ENCODE results near the gene CRADD. TPM values are rescaled to one million over a fixed set of nuclear protein-coding genes. Genes with fewer than 3 reads are reported as not detected.

CRADD gene
- total RNA-seq, 1 experiment from 2014 or later, result 7.6 TPM

GRCh38 chr12:93841671-93842070 lies 164.5 kb downstream of the CRADD start:
- no peaks in the 10 kb centered on the region for H3K4me1 ChIP-seq
- no peaks in the 10 kb centered on the region for H3K36me3 ChIP-seq
- no peaks in the 10 kb centered on the region for H3K27me3 ChIP-seq
- no peak for DNase-seq
- H3K9me3 ChIP-seq (replicated peaks), result no peaks in the 10 kb centered on the region
- no peak overlapping the region for H3K27ac ChIP-seq
- no peak overlapping the region for H3K4me3 ChIP-seq

DNA sequence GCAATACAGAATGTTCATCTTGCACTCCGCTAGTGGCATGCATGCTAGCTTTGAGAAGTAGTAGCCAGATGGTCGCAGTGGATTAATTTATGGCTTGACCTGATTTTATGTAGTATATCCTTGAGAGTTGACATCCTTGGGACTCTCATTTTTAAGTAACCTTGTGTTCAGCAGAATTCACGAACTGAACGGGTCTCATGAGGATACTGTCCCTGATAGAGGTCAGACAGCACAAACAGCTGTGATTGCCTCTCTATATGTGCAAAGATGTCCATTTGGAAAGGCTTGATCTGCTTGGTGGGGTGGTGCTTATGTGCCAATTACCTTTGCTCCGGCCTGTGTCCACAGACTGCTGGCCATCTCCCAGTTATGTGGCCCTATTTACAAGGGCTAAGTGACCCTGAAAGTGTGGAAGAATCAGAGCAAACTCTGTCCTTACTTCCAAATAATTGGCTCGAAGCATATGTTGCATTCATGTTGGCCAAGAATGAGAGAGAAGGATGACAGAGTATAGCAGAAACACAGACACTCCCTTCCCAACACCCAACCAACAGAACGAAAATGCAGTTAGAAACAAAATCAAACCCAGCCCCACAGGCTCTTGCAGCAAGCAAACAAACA lies 167.1 kb downstream of the CRADD start:
- H3K9me3 ChIP-seq (replicated peaks), result no peaks in the 10 kb centered on the region
- no peak for DNase-seq
- no peaks in the 10 kb centered on the region for H3K27me3 ChIP-seq
- H3K36me3 ChIP-seq, result no peaks in the 10 kb centered on the region
- H3K4me3 ChIP-seq, result no peak overlapping the region
- H3K27ac ChIP-seq, result no peak overlapping the region
- H3K4me1 ChIP-seq, result no peaks in the 10 kb centered on the region

DNA sequence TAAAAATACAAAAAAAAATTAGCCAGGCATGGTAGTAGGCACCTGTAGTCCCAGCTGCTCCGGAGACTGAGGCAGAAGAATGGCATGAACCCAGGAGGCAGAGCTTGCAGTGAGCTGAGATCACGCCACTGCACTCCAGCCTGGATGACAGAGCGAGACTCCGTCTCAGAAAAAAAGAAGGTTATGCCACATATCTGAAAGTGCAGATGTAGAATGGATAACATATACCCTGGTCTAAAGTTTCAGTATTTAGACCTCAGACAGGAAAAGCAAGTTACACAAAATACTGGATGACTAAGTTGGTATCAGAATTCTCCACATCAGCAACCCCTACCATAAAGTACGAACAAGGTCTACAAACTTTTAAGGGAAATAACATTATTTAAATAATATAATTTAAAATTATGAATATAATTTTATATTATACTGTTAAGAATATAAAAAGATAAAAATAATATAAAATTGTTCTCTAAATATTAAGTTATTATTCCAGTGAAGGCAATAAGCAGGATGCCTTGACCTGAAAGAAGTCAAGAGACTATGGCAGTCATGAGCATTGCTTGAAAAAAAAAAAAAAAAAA lies 169.9 kb downstream of the CRADD start:
- H3K4me3 ChIP-seq, result no peak overlapping the region
- DNase-seq, result no peak
- H3K4me1 ChIP-seq, result no peaks in the 10 kb centered on the region
- H3K9me3 ChIP-seq (replicated peaks), result no peaks in the 10 kb centered on the region
- H3K36me3 ChIP-seq, result no peaks in the 10 kb centered on the region
- no peaks in the 10 kb centered on the region for H3K27me3 ChIP-seq
- H3K27ac ChIP-seq, result no peak overlapping the region

DNA sequence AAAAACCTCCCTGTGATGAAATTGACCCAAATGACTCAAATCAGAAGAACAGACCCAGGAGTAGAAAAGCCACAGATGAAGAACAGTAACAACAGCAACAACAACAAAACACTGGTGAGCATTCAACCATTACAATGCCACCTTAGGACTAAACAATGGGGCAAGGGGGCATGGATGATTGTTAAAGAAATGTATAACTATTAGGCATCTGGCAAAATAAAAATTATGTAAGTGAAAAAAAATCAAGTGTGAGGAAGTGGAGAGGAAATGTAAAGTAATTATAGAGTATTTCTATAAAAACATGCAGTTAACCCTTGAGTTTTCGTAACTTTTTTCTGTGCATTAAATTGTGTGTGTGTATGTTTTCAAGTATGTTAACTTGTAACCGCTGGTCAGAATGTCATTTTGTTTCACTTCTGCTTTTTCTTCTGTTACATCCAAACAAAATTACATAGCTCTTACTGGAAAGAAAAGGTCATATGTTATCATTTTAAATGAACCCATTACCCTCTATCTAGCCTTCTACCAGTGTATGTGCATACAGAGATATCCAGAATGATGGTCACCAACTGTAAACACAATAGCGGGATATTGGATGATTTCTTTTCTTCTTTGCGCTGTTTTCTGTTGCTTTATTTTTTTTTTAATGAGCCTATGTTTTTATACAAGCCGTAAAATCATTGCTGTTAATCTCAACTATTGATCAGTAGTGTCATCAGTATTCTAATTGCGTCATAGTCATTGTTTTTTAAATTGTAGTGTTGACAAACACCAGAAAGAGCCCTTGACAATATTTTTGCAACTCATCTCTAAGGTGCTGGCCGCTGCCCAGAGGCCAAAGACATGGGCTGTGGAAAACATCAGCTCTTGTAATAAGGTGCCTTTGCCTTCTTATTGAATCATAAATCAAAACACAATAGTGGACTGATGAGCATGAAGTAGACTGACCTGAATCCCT lies 170.6 kb downstream of the CRADD start:
- no peak for DNase-seq
- Histone ChIP-seq H3K27ac (no peak overlapping the region), H3K36me3 (no peaks in the 10 kb centered on the region), H3K4me1 (no peaks in the 10 kb centered on the region), H3K27me3 (no peaks in the 10 kb centered on the region), H3K9me3 (replicated peaks) (no peaks in the 10 kb centered on the region), H3K4me3 (no peak overlapping the region)

DNA sequence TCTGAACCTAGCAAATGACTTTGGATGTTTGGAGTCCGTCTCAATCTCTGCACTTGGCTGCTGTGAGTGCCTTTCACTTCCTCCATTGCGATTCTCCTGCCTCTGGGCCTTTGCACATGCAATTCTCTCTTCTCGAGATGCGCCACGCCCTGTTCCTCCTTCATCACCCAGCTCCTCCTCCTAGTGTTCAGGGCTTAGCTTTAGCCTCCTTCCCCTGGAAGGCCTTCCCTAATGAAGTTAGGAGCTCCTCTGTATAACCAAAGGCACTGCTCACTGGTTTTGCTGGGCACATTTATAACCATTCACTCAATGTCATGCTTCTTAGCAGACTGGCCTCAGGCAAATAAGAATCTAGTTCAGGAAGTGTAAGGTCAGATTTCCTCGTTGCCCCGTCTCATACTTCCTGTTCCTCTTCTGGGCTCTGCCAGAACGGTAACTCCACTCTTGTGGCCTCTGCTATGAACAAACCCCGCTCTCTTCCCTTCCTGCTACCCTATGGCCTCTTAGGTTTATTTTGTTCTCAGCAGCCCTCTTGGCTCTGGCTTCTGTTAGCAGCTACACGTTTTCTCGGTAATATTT lies 171.4 kb downstream of the CRADD start:
- Histone ChIP-seq H3K36me3 (no peaks in the 10 kb centered on the region), H3K9me3 (replicated peaks) (no peaks in the 10 kb centered on the region), H3K4me1 (no peaks in the 10 kb centered on the region), H3K4me3 (no peak overlapping the region), H3K27ac (no peak overlapping the region), H3K27me3 (no peaks in the 10 kb centered on the region)
- peak in 1 of 2 experiments; percentile 47 for DNase-seq

- DNase-seq, result no peak
- no peaks in the 10 kb centered on the region for H3K9me3 ChIP-seq (replicated peaks)
- no peak overlapping the region for H3K27ac ChIP-seq
- H3K4me3 ChIP-seq, result no peak overlapping the region
- no peaks in the 10 kb centered on the region for H3K36me3 ChIP-seq
- H3K4me1 ChIP-seq, result no peaks in the 10 kb centered on the region
- no peaks in the 10 kb centered on the region for H3K27me3 ChIP-seq
Measured at GRCh38 chr12:93849946-93850345, 172.8 kb downstream of the CRADD start.

- H3K36me3 ChIP-seq, result no peaks in the 10 kb centered on the region
- no peak for DNase-seq
- H3K27me3 ChIP-seq, result no peaks in the 10 kb centered on the region
- H3K9me3 ChIP-seq (replicated peaks), result no peaks in the 10 kb centered on the region
- H3K4me1 ChIP-seq, result no peaks in the 10 kb centered on the region
- no peak overlapping the region for H3K27ac ChIP-seq
- H3K4me3 ChIP-seq, result no peak overlapping the region
Measured at GRCh38 chr12:93850481-93851256, 173.5 kb downstream of the CRADD start.

- Histone ChIP-seq H3K4me1 (no peaks in the 10 kb centered on the region), H3K36me3 (no peaks in the 10 kb centered on the region)
- no peak for DNase-seq
Measured at GRCh38 chr12:93851257-93851671, 174.1 kb downstream of the CRADD start.

GRCh38 chr12:93852173-93852591 lies 175.0 kb downstream of the CRADD start:
- no peaks in the 10 kb centered on the region for H3K4me1 ChIP-seq
- no peak for DNase-seq
- no peaks in the 10 kb centered on the region for H3K9me3 ChIP-seq (replicated peaks)
- no peaks in the 10 kb centered on the region for H3K27me3 ChIP-seq
- no peak overlapping the region for H3K27ac ChIP-seq
- H3K36me3 ChIP-seq, result no peaks in the 10 kb centered on the region
- H3K4me3 ChIP-seq, result no peak overlapping the region

More at GRCh38 chr12:93851257-93851671, 174.1 kb downstream of the CRADD start:
- Histone ChIP-seq H3K27me3 (no peaks in the 10 kb centered on the region), H3K9me3 (replicated peaks) (no peaks in the 10 kb centered on the region), H3K4me3 (no peak overlapping the region), H3K27ac (no peak overlapping the region)

DNA sequence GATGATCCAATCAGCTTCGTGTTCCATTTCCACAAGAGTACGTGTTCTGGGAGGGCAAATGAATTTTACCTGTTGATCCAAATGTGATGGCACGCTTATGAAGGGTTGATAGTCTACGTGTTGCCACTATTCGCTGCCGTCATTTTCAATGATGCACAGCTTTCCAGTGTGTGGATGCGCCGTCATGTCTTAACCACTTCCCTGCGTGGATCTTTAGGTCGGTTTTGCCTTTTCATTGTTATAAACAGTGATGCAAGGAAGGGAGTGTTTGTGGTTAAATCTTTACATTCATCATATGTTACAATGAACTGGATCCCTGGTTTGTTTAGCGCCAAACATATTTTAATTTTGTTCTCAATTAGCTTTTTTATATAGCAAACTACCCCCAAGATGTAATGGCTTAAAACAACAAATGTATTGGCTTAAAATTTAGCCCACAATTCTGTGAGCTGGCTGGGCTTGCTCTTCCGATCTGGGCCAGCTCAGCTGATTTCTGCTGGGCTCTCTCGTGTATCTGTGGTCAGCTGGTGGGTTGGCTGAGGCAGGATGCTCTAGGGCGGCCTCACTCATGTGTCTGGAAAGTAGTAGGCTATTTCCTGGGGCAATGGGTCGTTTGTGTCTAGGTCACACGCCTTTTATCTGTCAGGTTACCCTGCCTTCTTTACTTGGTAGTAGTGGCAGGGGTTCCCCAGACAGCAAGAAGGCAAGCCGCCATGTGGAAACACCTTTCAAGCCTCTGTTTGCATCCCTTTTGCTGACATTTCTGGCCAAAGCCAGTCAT lies 176.7 kb downstream of the CRADD start:
- no peaks in the 10 kb centered on the region for H3K4me1 ChIP-seq
- H3K9me3 ChIP-seq (replicated peaks), result no peaks in the 10 kb centered on the region
- no peaks in the 10 kb centered on the region for H3K36me3 ChIP-seq
- H3K27me3 ChIP-seq, result no peaks in the 10 kb centered on the region
- no peak for DNase-seq
- H3K4me3 ChIP-seq, result no peak overlapping the region
- H3K27ac ChIP-seq, result no peak overlapping the region

GRCh38 chr12:93855261-93855660 lies 178.1 kb downstream of the CRADD start:
- no peak for DNase-seq
- Histone ChIP-seq H3K27me3 (no peaks in the 10 kb centered on the region), H3K9me3 (replicated peaks) (no peaks in the 10 kb centered on the region), H3K4me1 (no peaks in the 10 kb centered on the region), H3K27ac (no peak overlapping the region), H3K4me3 (no peak overlapping the region), H3K36me3 (no peaks in the 10 kb centered on the region)

- Histone ChIP-seq H3K9me3 (replicated peaks) (no peaks in the 10 kb centered on the region), H3K36me3 (no peaks in the 10 kb centered on the region), H3K27me3 (no peaks in the 10 kb centered on the region), H3K27ac (no peak overlapping the region), H3K4me1 (no peaks in the 10 kb centered on the region), H3K4me3 (no peak overlapping the region)
- DNase-seq, result no peak
Measured at GRCh38 chr12:93856611-93857010, 179.4 kb downstream of the CRADD start.

DNA sequence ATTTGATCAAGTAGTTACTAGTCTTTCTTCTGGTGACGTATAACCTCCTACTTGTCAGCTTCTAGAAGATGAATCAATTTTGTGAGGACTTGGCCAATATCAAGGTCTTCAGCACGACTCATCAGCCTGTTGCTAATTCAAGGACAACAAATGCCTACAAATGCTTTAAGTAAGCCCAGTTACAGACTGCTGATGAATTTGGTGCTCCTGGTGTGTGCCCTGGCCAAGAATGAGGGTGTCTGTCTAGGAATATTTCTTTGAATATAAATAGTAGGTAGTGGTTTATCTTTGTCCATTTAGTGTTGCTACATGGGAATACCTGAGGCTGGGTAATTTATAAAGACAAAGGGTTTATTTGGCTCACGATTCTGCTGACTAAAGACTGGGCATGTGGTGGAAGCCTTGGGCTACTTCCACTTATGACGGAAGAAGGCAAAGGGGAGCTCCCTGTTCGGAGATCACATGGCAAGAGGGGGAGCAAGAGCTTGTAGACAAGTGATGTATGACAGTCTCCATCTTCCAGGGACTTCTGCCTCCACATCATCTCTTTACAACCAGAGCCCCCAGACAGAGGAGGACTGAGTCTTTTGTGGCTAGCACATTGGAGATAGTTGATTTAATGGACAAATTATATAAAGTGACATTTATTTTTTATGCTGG lies 180.2 kb downstream of the CRADD start:
- H3K4me1 ChIP-seq, result no peaks in the 10 kb centered on the region
- no peak overlapping the region for H3K4me3 ChIP-seq
- H3K36me3 ChIP-seq, result no peaks in the 10 kb centered on the region
- no peak overlapping the region for H3K27ac ChIP-seq
- no peak for DNase-seq
- no peaks in the 10 kb centered on the region for H3K9me3 ChIP-seq (replicated peaks)
- H3K27me3 ChIP-seq, result no peaks in the 10 kb centered on the region
